ENCODE data around the gene DPCD. TPM values are rescaled to one million over a fixed set of nuclear protein-coding genes. Genes with fewer than 3 reads are reported as not detected.

DPCD gene
- total and polyA plus RNA-seq, 9 donors: 12.9 to 48.3 (median 19.8) TPM

- no peak overlapping the region for H3K4me3 ChIP-seq
- no peaks in the 10 kb centered on the region for H3K9me3 ChIP-seq
- intact Hi-C loops (cut with DNase I): no loop called here
- DNase-seq: no peak
- TF ChIP-seq CTCF (IDR thresholded peaks at IDR 0.05): no peak
- TF ChIP-seq POLR2A (IDR thresholded peaks at IDR 0.05): no peak
- no peak for TF ChIP-seq EP300 (IDR thresholded peaks at IDR 0.05)
- no peaks in the 10 kb centered on the region for H3K27me3 ChIP-seq
- H3K36me3 ChIP-seq: no peaks in the 10 kb centered on the region
- H3K4me1 ChIP-seq (ENCODE audit: insufficient read depth): no peaks in the 10 kb centered on the region
- no peak overlapping the region for H3K27ac ChIP-seq
- WGBS, 3 donors: 77 to 89% (median 84%) methylated on average over 1 of the region's 1 CpG
Observed at GRCh38 chr10:101645659-101646058, 57.5 kb downstream of the DPCD start.

GRCh38 chr10:101646364-101646763 is 58.2 kb downstream of the DPCD start:
- no peaks in the 10 kb centered on the region for H3K27me3 ChIP-seq
- no peaks in the 10 kb centered on the region for H3K4me1 ChIP-seq (ENCODE audit: insufficient read depth)
- no peaks in the 10 kb centered on the region for H3K9me3 ChIP-seq
- WGBS, 3 donors: 43 to 74% (median 65%) methylated on average over 6 of the region's 6 CpGs
- intact Hi-C loops (cut with DNase I): no loop called here
- no peak overlapping the region for H3K4me3 ChIP-seq
- DNase-seq: peak; percentile 27 to 52 (median 39)
- H3K27ac ChIP-seq: no peak overlapping the region
- no peak for TF ChIP-seq CTCF (IDR thresholded peaks at IDR 0.05)
- no peak for TF ChIP-seq EP300 (IDR thresholded peaks at IDR 0.05)
- no peaks in the 10 kb centered on the region for H3K36me3 ChIP-seq

GRCh38 chr10:101647255-101647654 is 59.1 kb downstream of the DPCD start:
- H3K36me3 ChIP-seq: no peaks in the 10 kb centered on the region
- TF ChIP-seq CTCF (IDR thresholded peaks at IDR 0.05) (no peak), POLR2A (IDR thresholded peaks at IDR 0.05) (no peak), EP300 (IDR thresholded peaks at IDR 0.05) (no peak)
- no peak overlapping the region for H3K4me3 ChIP-seq
- no peak for DNase-seq
- no peaks in the 10 kb centered on the region for H3K27me3 ChIP-seq
- intact Hi-C loops (cut with DNase I): no loop called here
- no peaks in the 10 kb centered on the region for H3K4me1 ChIP-seq (ENCODE audit: insufficient read depth)
- no peak overlapping the region for H3K27ac ChIP-seq
- no peaks in the 10 kb centered on the region for H3K9me3 ChIP-seq
- 77 to 81% (median 79%) methylated on average over 2 of the region's 2 CpGs for WGBS, 3 donors

- H3K4me1 ChIP-seq (ENCODE audit: insufficient read depth): no peaks in the 10 kb centered on the region
- TF ChIP-seq POLR2A (IDR thresholded peaks at IDR 0.05): no peak
- no peak for TF ChIP-seq EP300 (IDR thresholded peaks at IDR 0.05)
- no peak for TF ChIP-seq CTCF (IDR thresholded peaks at IDR 0.05)
- DNase-seq: no peak
Observed at GRCh38 chr10:101649525-101650085, 61.5 kb downstream of the DPCD start.

More at GRCh38 chr10:101649525-101650085, 61.5 kb downstream of the DPCD start:
- intact Hi-C loops (cut with DNase I): no loop called here
- Histone ChIP-seq H3K4me3 (no peak overlapping the region), H3K27ac (no peak overlapping the region), H3K27me3 (no peaks in the 10 kb centered on the region), H3K9me3 (no peaks in the 10 kb centered on the region), H3K36me3 (no peaks in the 10 kb centered on the region)
- 91 to 97% (median 94%) methylated on average over 5 of the region's 5 CpGs for WGBS, 3 donors

Data from ovary (tissue), 9 donors.